H1 (cell line): ENCODE measurements around the gene RNF157. TPM values are rescaled to one million over a fixed set of nuclear protein-coding genes. Genes with fewer than 3 reads are reported as not detected.

Experiments
- CTCF ChIA-PET: fragments of 300-600 bp; sonication (Branson Sonifier 250); formaldehyde crosslinking; loops from one replicate; lab custom pipeline; 2021; ENCODE audit not compliant: partially characterized antibody; lab: Charles Lee
- POLR2A ChIA-PET: fragments of 300-600 bp; sonication (Branson Sonifier 250); formaldehyde crosslinking; loops from one replicate; lab custom pipeline; 2021; ENCODE audit warnings: inconsistent platforms; ENCODE audit not compliant: partially characterized antibody; lab: Charles Lee
- DNase-seq, 2 experiments: peaks; one replicate each; pipeline versions ENCODE4 v3.0.0 to v3.0.0-alpha.2; 2010 to 2022; ENCODE audit warnings: low spot score in 2 of 2, low read depth in 1 of 2, mixed read lengths in 1 of 2
- FAIRE-seq: peaks from 2 replicates; lab custom pipeline; 2011; peaks lifted over from hg19 to GRCh38; lab: Jason Lieb, UNC
- H2AFZ ChIP-seq: 2 replicates; pipeline ENCODE4 v1.8.1; 2012; ENCODE audit warnings: low read length, inconsistent platforms
- H2AK5ac ChIP-seq: 2 replicates; pipeline ENCODE4 v1.6.1; 2013; ENCODE audit warnings: low read depth, low read length
- H2BK120ac ChIP-seq: replicated peaks from 2 replicates; pipeline ENCODE3; 2013; ENCODE audit warnings: low read depth, low read length, inconsistent platforms
- H2BK12ac ChIP-seq: 2 replicates; pipeline ENCODE4 v1.6.1; 2013; ENCODE audit warnings: low read depth, low read length
- H2BK15ac ChIP-seq: 2 replicates; pipeline ENCODE4 v1.6.1; 2013; ENCODE audit warnings: low read length
- H2BK20ac ChIP-seq: 2 replicates; pipeline ENCODE4 v1.6.1; 2013; ENCODE audit warnings: low read length
- H2BK5ac ChIP-seq: 2 replicates; pipeline ENCODE4 v1.6.1; 2013; ENCODE audit warnings: low read depth, low read length
- H3K14ac ChIP-seq: 2 replicates; pipeline ENCODE4 v1.6.1; 2013; ENCODE audit warnings: inconsistent platforms; ENCODE audit not compliant: insufficient read length
- H3K18ac ChIP-seq: 2 replicates; pipeline ENCODE4 v1.6.1; 2013; ENCODE audit warnings: low read length; ENCODE audit errors: extremely low read depth
- H3K23ac ChIP-seq: 2 replicates; pipeline ENCODE4 v1.6.1; 2013; ENCODE audit warnings: inconsistent platforms; ENCODE audit not compliant: insufficient read length
- H3K23me2 ChIP-seq: 2 replicates; pipeline ENCODE4 v1.6.1; 2013; ENCODE audit warnings: low read depth, low read length
- H3K27ac ChIP-seq: 2 replicates; pipeline ENCODE4 v1.6.1; 2011; ENCODE audit warnings: low read depth, low read length, inconsistent platforms
- H3K27me3 ChIP-seq, 4 experiments: replicated peaks in 1 of 4; 1 replicate in 1 of 4; 2 replicates in 3 of 4; pipeline versions ENCODE4 v1.6.1 to v1.8.1; 2011 to 2013; ENCODE audit warnings: low read length in 3 of 4, mild to moderate bottlenecking in 3 of 4, inconsistent platforms in 2 of 4, mixed read lengths in 2 of 4, moderate library complexity in 1 of 4; ENCODE audit not compliant: control insufficient read depth in 3 of 4, insufficient read depth in 3 of 4; ENCODE audit errors: extremely low read depth in 1 of 4
- H3K36me3 ChIP-seq, 4 experiments: 2 replicates each; pipeline versions ENCODE4 v1.6.1 to v1.8.1; 2011 to 2013; ENCODE audit warnings: mild to moderate bottlenecking in 4 of 4, low read length in 3 of 4, moderate library complexity in 2 of 4, control low read depth in 1 of 4, inconsistent platforms in 1 of 4; ENCODE audit not compliant: insufficient read depth in 4 of 4, control insufficient read depth in 2 of 4
- H3K4ac ChIP-seq: replicated peaks from 2 replicates; pipeline ENCODE3; 2013; ENCODE audit warnings: low read length, low read depth, mixed read lengths, inconsistent platforms; ENCODE audit not compliant: insufficient read length
- H3K4me1 ChIP-seq, 4 experiments: replicated peaks in 1 of 4; 1 replicate in 1 of 4; 2 replicates in 3 of 4; pipeline versions ENCODE4 v1.6.1 to v1.8.1; 2011 to 2013; ENCODE audit warnings: low read length in 3 of 4, inconsistent platforms in 2 of 4, mixed read lengths in 1 of 4; ENCODE audit not compliant: insufficient read depth in 4 of 4, control insufficient read depth in 3 of 4
- H3K4me2 ChIP-seq, 2 experiments: 2 replicates each; pipeline versions ENCODE4 v1.6.1 to v1.8.1; 2011 to 2013; ENCODE audit warnings: low read depth in 2 of 2, low read length in 2 of 2, control low read depth in 1 of 2, inconsistent platforms in 1 of 2, mild to moderate bottlenecking in 1 of 2; ENCODE audit not compliant: insufficient read depth in 1 of 2
- H3K4me3 ChIP-seq, 4 experiments: fragments of 200-600, 300-600 bp in 1 of 4; sonication (generic), shearing (Covaris generic), sonication (Bioruptor Twin) in 1 of 4; 2 replicates each; pipeline versions ENCODE4 v1.5.1 to v1.8.1; 2011 to 2016; ENCODE audit warnings: low read length in 4 of 4, low read depth in 3 of 4, control low read depth in 2 of 4, inconsistent platforms in 2 of 4, mild to moderate bottlenecking in 2 of 4, mixed read lengths in 1 of 4, moderate library complexity in 1 of 4; ENCODE audit not compliant: insufficient read depth in 2 of 4; ENCODE audit errors: extremely low read depth in 1 of 4
- H3K56ac ChIP-seq: replicated peaks from 2 replicates; pipeline ENCODE3; 2013; ENCODE audit warnings: low read depth, mild to moderate bottlenecking, mixed read lengths, low read length, inconsistent platforms; ENCODE audit not compliant: insufficient read length
- H3K79me1 ChIP-seq: 2 replicates; pipeline ENCODE4 v1.6.1; 2013; ENCODE audit warnings: low read depth, low read length, control low read depth
- H3K79me2 ChIP-seq, 2 experiments: 2 replicates each; pipeline versions ENCODE4 v1.6.1 to v1.8.1; 2012 to 2013; ENCODE audit warnings: low read length in 2 of 2, mild to moderate bottlenecking in 2 of 2, inconsistent platforms in 1 of 2; ENCODE audit not compliant: insufficient read depth in 2 of 2, control insufficient read depth in 1 of 2
- H3K9ac ChIP-seq, 4 experiments: replicated peaks in 1 of 4; 1 replicate in 1 of 4; 2 replicates in 3 of 4; pipeline versions ENCODE4 v1.6.1 to v1.8.1; 2011 to 2013; ENCODE audit warnings: low read depth in 3 of 4, low read length in 3 of 4, control low read depth in 2 of 4, mild to moderate bottlenecking in 2 of 4, moderate library complexity in 2 of 4, inconsistent platforms in 1 of 4; ENCODE audit errors: extremely low read depth in 1 of 4
- H3K9me3 ChIP-seq, 2 experiments: 2 replicates each; pipeline versions ENCODE4 v1.6.1 to v1.8.1; 2012 to 2013; ENCODE audit warnings: mild to moderate bottlenecking in 2 of 2, moderate library complexity in 2 of 2, control low read depth in 1 of 2, inconsistent platforms in 1 of 2, low read depth in 1 of 2, low read length in 1 of 2, mixed read lengths in 1 of 2; ENCODE audit not compliant: insufficient read depth in 2 of 2
- H4K20me1 ChIP-seq, 2 experiments: replicated peaks in 1 of 2; 2 replicates each; pipeline versions ENCODE3 to v1.8.1; 2011 to 2013; ENCODE audit warnings: inconsistent platforms in 2 of 2, low read length in 2 of 2, mild to moderate bottlenecking in 1 of 2; ENCODE audit not compliant: insufficient read depth in 2 of 2, control insufficient read depth in 1 of 2
- H4K5ac ChIP-seq: 2 replicates; pipeline ENCODE4 v1.6.1; 2013; ENCODE audit warnings: low read length, low read depth, mixed read lengths, inconsistent platforms; ENCODE audit not compliant: insufficient read length
- H4K8ac ChIP-seq: 2 replicates; pipeline ENCODE4 v1.8.0; 2013; ENCODE audit warnings: mild to moderate bottlenecking, moderate library complexity, low read length, inconsistent platforms; ENCODE audit not compliant: insufficient read depth; ENCODE audit errors: extremely low read depth
- H4K91ac ChIP-seq: replicated peaks from 2 replicates; pipeline ENCODE3; 2013; ENCODE audit warnings: low read length, mixed read lengths, inconsistent platforms; ENCODE audit not compliant: insufficient read length
- BRCA1 ChIP-seq: IDR thresholded peaks from 2 replicates; pipeline ENCODE4 v1.6.1; 2012; ENCODE audit warnings: low read depth, low read length, improper control_type of control experiment
- CEBPB ChIP-seq: IDR thresholded peaks from 2 replicates; pipeline ENCODE4 v1.6.1; 2012; ENCODE audit warnings: low read depth, low read length
- EP300 ChIP-seq, 2 experiments: IDR thresholded peaks; 1 replicate in 1 of 2; 2 replicates in 1 of 2; pipeline ENCODE4 v1.6.1; 2011 to 2012; ENCODE audit warnings: low read depth in 2 of 2, low read length in 2 of 2, mild to moderate bottlenecking in 2 of 2, borderline replicate concordance in 1 of 2, inconsistent platforms in 1 of 2, moderate library complexity in 1 of 2
- NANOG ChIP-seq: IDR thresholded peaks from 2 replicates; pipeline ENCODE4 v1.6.1; 2011; ENCODE audit warnings: low read length, low read depth, mild to moderate bottlenecking, inconsistent platforms; ENCODE audit not compliant: insufficient read depth, poor library complexity, severe bottlenecking
- NRF1 ChIP-seq: IDR thresholded peaks from 2 replicates; pipeline ENCODE4 v1.6.1; 2011; ENCODE audit warnings: mild to moderate bottlenecking, low read depth, low read length, improper control_type of control experiment
- RBBP5 ChIP-seq: IDR thresholded peaks from 2 replicates; pipeline ENCODE4 v1.7.1; 2012; ENCODE audit warnings: low read depth, mild to moderate bottlenecking, inconsistent platforms, low read length, moderate library complexity, borderline replicate concordance
- SUZ12 ChIP-seq: fragments of 200-600 bp; sonication (generic); IDR thresholded peaks from 2 replicates; pipeline ENCODE4 v1.6.1; 2012; ENCODE audit warnings: mild to moderate bottlenecking, inconsistent platforms, low read length, moderate library complexity, mixed read lengths
- WGBS, 2 experiments: shearing (Covaris generic) in 1 of 2; methylation state at CpG; one replicate each; pipeline versions ENCODE4 v1.1.6 to v1.1.7; 2013 to 2015; ENCODE audit warnings: low lambda C conversion rate in 2 of 2, mixed read lengths in 2 of 2, inconsistent platforms in 1 of 2, low coverage in 1 of 2, missing lambda C conversion rate in 1 of 2; ENCODE audit not compliant: insufficient replicate concordance in 2 of 2, insufficient coverage in 1 of 2, insufficient read length in 1 of 2; ENCODE audit errors: extremely low coverage in 1 of 2, missing lambda C conversion rate in 1 of 2; 5-methylcytosine and 5-hydroxymethylcytosine counted together
- polyA plus RNA-seq, 7 experiments: library from polyadenylated mRNA; depleted of rRNA in 3 of 7; stranded (reverse) in 5 of 7; unstranded in 2 of 7; fragments of >200 nt in 5 of 7; fragments of 200-250 nt in 2 of 7; gene quantifications; 1 replicate in 5 of 7; 2 replicates in 1 of 7; 4 replicates in 1 of 7; pipeline versions ENCODE4 v1.2.1 to v1.2.3, GENCODE V29; 2011 to 2013; ENCODE audit warnings: missing spikeins in 2 of 7, mixed read lengths in 2 of 7
- total RNA-seq: library from RNA; stranded (reverse); fragmentation: NEBNext Ultra II Directional; extraction: Animal tissue kit (Norgen Biotek cat#: 25700); gene quantifications from 2 replicates; pipeline ENCODE4 v1.2.1, GENCODE V29; 2021

Gene RNF157
- total and polyA plus RNA-seq, 2 of the 8 experiments (the other 6 are each of a cell fraction or from before 2014, with no cell fraction given): 13.4 to 16.7 TPM

DNA sequence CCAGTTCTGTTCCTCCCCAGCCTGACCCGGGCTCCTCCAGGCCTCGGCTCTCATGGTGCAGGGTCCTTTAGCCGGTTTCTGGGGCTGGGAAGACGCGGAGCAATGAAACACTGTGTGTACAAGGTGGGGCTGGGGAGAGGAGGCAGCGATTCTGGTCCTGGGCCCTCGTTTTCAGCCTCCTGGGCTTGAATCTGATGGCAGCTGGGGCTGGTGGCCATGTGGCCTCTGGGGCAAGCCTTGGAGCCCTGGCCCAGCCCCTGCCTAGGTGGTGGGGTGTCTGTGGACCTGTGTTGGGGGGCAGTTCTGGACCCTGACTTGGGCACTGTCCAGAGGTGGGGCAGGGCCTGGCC lies 103.3 kb downstream of the RNF157 start:
- Histone ChIP-seq H4K8ac (no peak overlapping the region), H3K27ac (no peak overlapping the region), H3K9me3 (no peaks in the 10 kb centered on the region), H2BK120ac (no peak overlapping the region), H2BK15ac (peak overlapping the region; percentile 92; the same call in 1 of the 2 replicates), H3K9ac (no peak overlapping the region), H3K4ac (no peak overlapping the region), H4K20me1 (no peaks in the 10 kb centered on the region), H3K4me3 (peak overlapping the region in 2 of 4 experiments; percentile 10 to 71; a peak in 1 of 8 replicates), H2BK20ac (no peak overlapping the region), H3K4me1 (peaks cover 5 to 73% (median 60%) of the 10 kb centered on the region in 4 experiments), H2AK5ac (no peak overlapping the region), H2AFZ (no peak overlapping the region), H2BK5ac (peak overlapping the region; percentile 24; the same call in 1 of the 2 replicates), H3K27me3 (peaks cover 31 to 60% (median 55%) of the 10 kb centered on the region in 4 experiments), H4K91ac (no peak overlapping the region), H3K23me2 (peaks cover 21% of the 10 kb centered on the region), H3K56ac (no peak overlapping the region), H3K79me2 (no peaks in the 10 kb centered on the region), H3K18ac (peak overlapping the region; percentile 32; the same call in 1 of the 2 replicates), H3K23ac (no peak overlapping the region), H4K5ac (no peak overlapping the region), H3K36me3 (no peaks in the 10 kb centered on the region), H3K14ac (no peak overlapping the region)
- CTCF ChIA-PET: interaction anchor here (0.6 to 41.5 kb wide), 5 partner anchors 15 to 323 kb away, joined by 3 to 778 read pairs (median 10); partner anchors contain the start of gene FOXJ1
- FAIRE-seq: no peak
- POLR2A ChIA-PET: interaction anchor here (1.6 to 9.3 kb wide), 2 partner anchors 15 to 104 kb away, joined by 3 to 70 read pairs; partner anchors contain the start of gene RNF157
- WGBS, 2 experiments: 18% methylated on average over 7 of the region's 7 CpGs; no CpG with 5 or more reads in 1 of the 2 experiments
- TF ChIP-seq NRF1 (no peak), RBBP5 (no peak), NANOG (no peak), EP300 (IDR thresholded peaks at IDR 0.05; ENCODE audit: borderline replicate concordance in 1 of 2, low read depth in 2 of 2, low read length in 2 of 2) (no peak), BRCA1 (no peak), SUZ12 (no peak), CEBPB (no peak)
- TF ChIP-seq, all 59 proteins: peak for 0
- Histone ChIP-seq H2BK12ac (no peak overlapping the region), H3K79me1 (no peaks in the 10 kb centered on the region), H3K4me2 (peak overlapping the region; percentile 92 to 97)
- no peak for DNase-seq
